ENCODE results near the gene OXT. TPM values are rescaled to one million over a fixed set of nuclear protein-coding genes. Genes with fewer than 3 reads are reported as not detected.

Gene OXT
- total RNA-seq, 1 donor from 2014 or later: not detected

Other genes starting within 250 kb of the OXT start
- 7.3 TPM for gene PCED1A, start 231.0 kb upstream of the OXT start, total RNA-seq
- gene VPS16, start 230.9 kb upstream of the OXT start, total RNA-seq: 17.1 TPM
- 24.2 TPM for gene PTPRA, start 198.1 kb upstream of the OXT start, total RNA-seq
- gene GNRH2, start 28.0 kb upstream of the OXT start, total RNA-seq: not detected
- gene MRPS26, start 25.6 kb upstream of the OXT start, total RNA-seq: 49.9 TPM
- gene AVP, start 13.1 kb downstream of the OXT start, total RNA-seq: 0.51 TPM
- 24.8 TPM for gene FASTKD5, start 88.2 kb downstream of the OXT start, total RNA-seq
- 2.8 TPM for gene UBOX5, start 88.2 kb downstream of the OXT start, total RNA-seq
- gene LZTS3, start 101.9 kb downstream of the OXT start, total RNA-seq: 18.3 TPM
- gene DDRGK1, start 133.1 kb downstream of the OXT start, total RNA-seq: 36.4 TPM
- gene ITPA, start 137.9 kb downstream of the OXT start, total RNA-seq: 19.0 TPM
- gene SLC4A11, start 167.6 kb downstream of the OXT start, total RNA-seq: 0.16 TPM

Data from Right ventricle myocardium superior (tissue), 1 donor.